ENCODE results near the gene CCNA2. TPM values are rescaled to one million over a fixed set of nuclear protein-coding genes. Genes with fewer than 3 reads are reported as not detected.

Gene CCNA2
- total and polyA plus RNA-seq, 7 experiments from 2014 or later, result 0.06 to 63.7 (median 0.56) TPM

GRCh38 chr4:121784975-121785374 is 38.7 kb downstream of the CCNA2 start:
- DNase-seq (no peak), ATAC-seq (no peak)
- Mint-ChIP-seq H3K4me1 (peaks cover 0 to 13% (median 0%) of the 10 kb centered on the region in 7 donors), H3K4me3 (no peak overlapping the region), H3K27ac (no peak overlapping the region), H3K36me3 (no peaks in the 10 kb centered on the region), H3K27me3 (peaks cover 45 to 62% (median 48%) of the 10 kb centered on the region in 5 donors), H3K9me3 (peaks cover 0 to 19% (median 6%) of the 10 kb centered on the region in 11 donors)
- Histone ChIP-seq H3K4me1 (ENCODE audit: control insufficient read depth in 2 of 2, insufficient read depth in 2 of 2, low read length in 2 of 2) (no peaks in the 10 kb centered on the region), H3K9me3 (ENCODE audit: control insufficient read depth in 2 of 3, low read length in 3 of 3) (peaks cover 0 to 3% (median 0%) of the 10 kb centered on the region in 3 experiments), H3K4me3 (ENCODE audit: low read length) (no peak overlapping the region), H3K36me3 (ENCODE audit: control insufficient read depth in 2 of 3, insufficient read depth in 3 of 3, low read length in 3 of 3) (no peaks in the 10 kb centered on the region), H3K27ac (ENCODE audit: low read depth, low read length) (no peak overlapping the region), H3K27me3 (ENCODE audit: control insufficient read depth in 2 of 2, insufficient read depth in 2 of 2, low read length in 2 of 2) (no peaks in the 10 kb centered on the region)
- POLR2A ChIA-PET, result no interaction called here
- intact Hi-C loops (cut with micrococcal nuclease), result no loop called here
- CTCF ChIA-PET, result no interaction called here

DNA sequence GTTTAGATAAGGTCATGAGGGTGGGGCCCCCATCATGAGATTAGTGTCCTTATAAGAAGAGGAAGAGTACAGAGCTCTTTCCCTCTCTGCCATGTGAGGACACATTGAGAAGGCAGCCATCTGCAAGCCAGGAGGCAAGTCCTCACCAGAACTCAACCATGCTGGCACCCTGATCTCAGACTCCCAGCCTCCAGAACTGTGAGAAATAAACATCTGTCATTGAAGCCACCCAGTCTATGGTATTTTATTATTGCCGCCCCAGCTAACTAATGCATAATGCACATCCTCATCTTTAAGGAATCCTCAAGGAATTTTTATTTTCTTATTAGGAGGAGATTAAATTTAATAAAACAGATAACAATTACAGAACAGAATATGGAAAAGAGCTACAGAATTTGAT is 39.3 kb downstream of the CCNA2 start:
- Histone ChIP-seq H3K27me3 (ENCODE audit: control insufficient read depth in 2 of 2, insufficient read depth in 2 of 2, low read length in 2 of 2) (no peaks in the 10 kb centered on the region), H3K9me3 (ENCODE audit: control insufficient read depth in 2 of 3, low read length in 3 of 3) (peaks cover 0 to 3% (median 0%) of the 10 kb centered on the region in 3 experiments), H3K36me3 (ENCODE audit: control insufficient read depth in 2 of 3, insufficient read depth in 3 of 3, low read length in 3 of 3) (no peaks in the 10 kb centered on the region), H3K27ac (ENCODE audit: low read depth, low read length) (no peak overlapping the region), H3K4me3 (ENCODE audit: low read length) (no peak overlapping the region), H3K4me1 (ENCODE audit: control insufficient read depth in 2 of 2, insufficient read depth in 2 of 2, low read length in 2 of 2) (no peaks in the 10 kb centered on the region)
- Mint-ChIP-seq H3K27ac (no peak overlapping the region), H3K9me3 (peaks cover 0 to 19% (median 6%) of the 10 kb centered on the region in 11 donors), H3K4me3 (no peak overlapping the region), H3K27me3 (peaks cover 47 to 59% (median 48%) of the 10 kb centered on the region in 5 donors), H3K4me1 (peaks cover 0 to 12% (median 0%) of the 10 kb centered on the region in 7 donors), H3K36me3 (no peaks in the 10 kb centered on the region)
- DNase-seq, result no peak
- no peak for ATAC-seq
- intact Hi-C loops (cut with micrococcal nuclease), result no loop called here
- ChIA-PET POLR2A (no interaction called here), CTCF (no interaction called here)

GRCh38 chr4:121783210-121783609 is 40.5 kb downstream of the CCNA2 start:
- no peak for ATAC-seq
- no peak overlapping the region for H3K27ac Mint-ChIP-seq
- no peak for DNase-seq
- ChIA-PET CTCF (no interaction called here), POLR2A (no interaction called here)
- H3K36me3 Mint-ChIP-seq, result no peaks in the 10 kb centered on the region
- peaks cover 0 to under 1% of the 10 kb centered on the region in 2 donors for H3K4me1 ChIP-seq (ENCODE audit: control insufficient read depth in 2 of 2, insufficient read depth in 2 of 2, low read length in 2 of 2)
- H3K27me3 ChIP-seq (ENCODE audit: control insufficient read depth in 2 of 2, insufficient read depth in 2 of 2, low read length in 2 of 2), result no peaks in the 10 kb centered on the region
- intact Hi-C loops (cut with micrococcal nuclease), result no loop called here
- H3K4me3 ChIP-seq (ENCODE audit: low read length), result no peak overlapping the region
- H3K4me1 Mint-ChIP-seq, result peaks cover 0 to under 1% (median 0%) of the 10 kb centered on the region in 7 donors
- no peaks in the 10 kb centered on the region for H3K36me3 ChIP-seq (ENCODE audit: control insufficient read depth in 2 of 3, insufficient read depth in 3 of 3, low read length in 3 of 3)
- H3K9me3 ChIP-seq (ENCODE audit: control insufficient read depth in 2 of 3, low read length in 3 of 3), result peaks cover 0 to 3% (median 0%) of the 10 kb centered on the region in 3 experiments
- H3K27me3 Mint-ChIP-seq, result peaks cover 42 to 55% (median 46%) of the 10 kb centered on the region in 5 donors
- H3K9me3 Mint-ChIP-seq, result peaks cover 0 to 19% (median 6%) of the 10 kb centered on the region in 11 donors
- H3K4me3 Mint-ChIP-seq, result no peak overlapping the region
- no peak overlapping the region for H3K27ac ChIP-seq (ENCODE audit: low read depth, low read length)

GRCh38 chr4:121778991-121779628 is 44.6 kb downstream of the CCNA2 start:
- CTCF ChIA-PET, result interaction anchor here (0.6 kb wide), 1 partner anchor 71 kb away, joined by 3 read pairs; no protein-coding TSS in a partner anchor

DNA sequence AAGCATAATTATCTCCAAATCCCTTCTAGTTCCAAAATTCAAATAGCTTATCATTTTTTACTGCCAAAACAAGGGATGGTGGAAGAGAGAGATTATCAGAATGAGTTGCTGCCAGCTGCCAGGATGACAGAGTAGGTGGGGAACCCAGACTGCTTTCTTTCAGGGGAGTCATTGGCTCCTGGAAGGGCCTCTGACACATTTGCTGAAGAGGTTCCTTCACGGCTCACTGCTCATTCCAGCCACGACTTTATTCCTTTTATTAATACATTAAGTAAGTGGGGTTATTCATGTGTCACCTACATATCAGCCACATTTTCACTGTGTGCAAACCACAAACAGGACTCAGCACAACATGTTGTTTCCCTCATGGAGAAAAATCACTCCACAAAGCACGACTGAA is 46.1 kb downstream of the CCNA2 start:
- Histone ChIP-seq H3K27ac (ENCODE audit: low read depth, low read length) (no peak overlapping the region), H3K36me3 (ENCODE audit: control insufficient read depth in 2 of 3, insufficient read depth in 3 of 3, low read length in 3 of 3) (no peaks in the 10 kb centered on the region), H3K4me1 (ENCODE audit: control insufficient read depth in 2 of 2, insufficient read depth in 2 of 2, low read length in 2 of 2) (peaks cover 0 to 11% of the 10 kb centered on the region in 2 donors), H3K9me3 (ENCODE audit: control insufficient read depth in 2 of 3, low read length in 3 of 3) (no peaks in the 10 kb centered on the region), H3K27me3 (ENCODE audit: control insufficient read depth in 2 of 2, insufficient read depth in 2 of 2, low read length in 2 of 2) (no peaks in the 10 kb centered on the region), H3K4me3 (ENCODE audit: low read length) (no peak overlapping the region)
- Mint-ChIP-seq H3K36me3 (no peaks in the 10 kb centered on the region), H3K4me3 (no peak overlapping the region), H3K4me1 (no peaks in the 10 kb centered on the region), H3K27me3 (peaks cover 8 to 51% (median 21%) of the 10 kb centered on the region in 5 donors), H3K27ac (no peak overlapping the region), H3K9me3 (no peaks in the 10 kb centered on the region)
- ChIA-PET CTCF (no interaction called here), POLR2A (no interaction called here)
- no peak for ATAC-seq
- no peak for DNase-seq
- intact Hi-C loops (cut with micrococcal nuclease), result no loop called here

More at GRCh38 chr4:121778991-121779628, 44.6 kb downstream of the CCNA2 start:
- H3K9me3 ChIP-seq (ENCODE audit: control insufficient read depth in 2 of 3, low read length in 3 of 3), result no peaks in the 10 kb centered on the region
- no peak overlapping the region for H3K27ac ChIP-seq (ENCODE audit: low read depth, low read length)
- Mint-ChIP-seq H3K27me3 (peaks cover 15 to 51% (median 31%) of the 10 kb centered on the region in 5 donors), H3K9me3 (peaks cover 0 to 8% (median 0%) of the 10 kb centered on the region in 11 donors), H3K4me1 (no peaks in the 10 kb centered on the region), H3K4me3 (no peak overlapping the region), H3K27ac (no peak overlapping the region), H3K36me3 (no peaks in the 10 kb centered on the region)
- POLR2A ChIA-PET, result no interaction called here
- intact Hi-C loops (cut with micrococcal nuclease), result no loop called here
- ATAC-seq, result no peak
- no peaks in the 10 kb centered on the region for H3K27me3 ChIP-seq (ENCODE audit: control insufficient read depth in 2 of 2, insufficient read depth in 2 of 2, low read length in 2 of 2)
- H3K36me3 ChIP-seq (ENCODE audit: control insufficient read depth in 2 of 3, insufficient read depth in 3 of 3, low read length in 3 of 3), result no peaks in the 10 kb centered on the region
- H3K4me3 ChIP-seq (ENCODE audit: low read length), result no peak overlapping the region
- DNase-seq, result no peak
- H3K4me1 ChIP-seq (ENCODE audit: control insufficient read depth in 2 of 2, insufficient read depth in 2 of 2, low read length in 2 of 2), result peaks cover 0 to 11% of the 10 kb centered on the region in 2 donors

GRCh38 chr4:121776610-121777401 is 46.9 kb downstream of the CCNA2 start:
- Mint-ChIP-seq H3K9me3 (no peaks in the 10 kb centered on the region), H3K36me3 (no peaks in the 10 kb centered on the region), H3K27ac (no peak overlapping the region), H3K27me3 (peaks cover 8 to 57% (median 20%) of the 10 kb centered on the region in 5 donors), H3K4me3 (no peak overlapping the region), H3K4me1 (no peaks in the 10 kb centered on the region)
- Histone ChIP-seq H3K4me3 (ENCODE audit: low read length) (no peak overlapping the region), H3K9me3 (ENCODE audit: control insufficient read depth in 2 of 3, low read length in 3 of 3) (no peaks in the 10 kb centered on the region), H3K27ac (ENCODE audit: low read depth, low read length) (no peak overlapping the region), H3K27me3 (ENCODE audit: control insufficient read depth in 2 of 2, insufficient read depth in 2 of 2, low read length in 2 of 2) (no peaks in the 10 kb centered on the region), H3K4me1 (ENCODE audit: control insufficient read depth in 2 of 2, insufficient read depth in 2 of 2, low read length in 2 of 2) (peaks cover 0 to 11% of the 10 kb centered on the region in 2 donors), H3K36me3 (ENCODE audit: control insufficient read depth in 2 of 3, insufficient read depth in 3 of 3, low read length in 3 of 3) (no peaks in the 10 kb centered on the region)
- ATAC-seq (no peak), DNase-seq (no peak)
- intact Hi-C loops (cut with micrococcal nuclease), result no loop called here
- CTCF ChIA-PET, result no interaction called here
- POLR2A ChIA-PET, result no interaction called here

Measured in naive thymus-derived CD4-positive, alpha-beta T cell (primary cell).